Spleen (tissue), 11 donors: ENCODE measurements around the gene C4B. TPM values are rescaled to one million over a fixed set of nuclear protein-coding genes. Genes with fewer than 3 reads are reported as not detected.
"Not testable (repeated sequence)": the region's sequence is repeated elsewhere in the genome, so short reads cannot be mapped to it uniquely, and the experiment has no call there.

Experiments
- DNase-seq: peaks from one replicate; pipeline ENCODE4 v3.0.0-alpha.2; 2020
- H3K27ac ChIP-seq, 8 donors: fragments of 200-600 bp; sonication (generic) in 7 of 8; 1 replicate in 4 of 8; 2 replicates in 4 of 8; pipeline versions ENCODE4 v1.5.0 to v1.8.0; 2016 to 2021; ENCODE audit warnings: inconsistent platforms in 4 of 8, mild to moderate bottlenecking in 4 of 8, moderate library complexity in 1 of 8
- H3K27me3 ChIP-seq, 7 donors: fragments of 200-600 bp; sonication (generic) in 6 of 7; replicated peaks in 1 of 7; 1 replicate in 4 of 7; 2 replicates in 3 of 7; pipeline versions ENCODE4 v1.5.0 to v1.8.0; 2016 to 2021; ENCODE audit warnings: inconsistent platforms in 3 of 7, mild to moderate bottlenecking in 1 of 7
- H3K36me3 ChIP-seq, 6 donors: fragments of 200-600 bp; sonication (generic) in 5 of 6; 1 replicate in 4 of 6; 2 replicates in 2 of 6; pipeline versions ENCODE4 v1.5.0 to v1.8.0; 2016 to 2021; ENCODE audit warnings: inconsistent platforms in 2 of 6
- H3K4me1 ChIP-seq, 6 donors: fragments of 200-600 bp; sonication (generic) in 5 of 6; 1 replicate in 3 of 6; 2 replicates in 3 of 6; pipeline versions ENCODE4 v1.5.0 to v1.8.0; 2016 to 2021; ENCODE audit warnings: inconsistent platforms in 3 of 6
- H3K4me3 ChIP-seq, 8 donors: fragments of 200-600 bp; sonication (generic) in 7 of 8; 1 replicate in 4 of 8; 2 replicates in 4 of 8; pipeline versions ENCODE4 v1.5.0 to v1.8.0; 2016 to 2021; ENCODE audit warnings: inconsistent platforms in 4 of 8, mild to moderate bottlenecking in 4 of 8, moderate library complexity in 2 of 8
- H3K9me3 ChIP-seq, 8 donors: fragments of 200-600 bp; sonication (generic) in 7 of 8; 1 replicate in 4 of 8; 2 replicates in 4 of 8; pipeline versions ENCODE4 v1.5.0 to v1.8.0; 2016 to 2021; ENCODE audit warnings: inconsistent platforms in 4 of 8
- POLR2A ChIP-seq, 3 donors: fragments of 450-650 bp; IDR thresholded peaks; one replicate each; pipeline ENCODE4 v1.5.1; 2017; ENCODE audit warnings: antibody characterized with exemption in 3 of 3, mild to moderate bottlenecking in 1 of 3
- POLR2AphosphoS5 ChIP-seq, 3 donors: sonication (generic); formaldehyde crosslinking; IDR thresholded peaks; one replicate each; pipeline ENCODE4 v1.5.1; 2017; ENCODE audit warnings: antibody characterized with exemption in 3 of 3
- WGBS, 5 donors: extraction: QIAGEN DNeasy Blood & Tissue Kit in 3 of 5; methylation state at CpG; one replicate each; pipeline versions ENCODE4 v1.1.5 to v1.1.7; 2013 to 2018; 5-methylcytosine and 5-hydroxymethylcytosine counted together
- intact Hi-C: fragments of 100-400 bp; cut with DNase I; formaldehyde crosslinking; loops from one replicate; pipeline ENCODE4 v1.15.0; 2023; ENCODE audit warnings: low total_unique reads
- polyA plus RNA-seq, 3 donors: library from polyadenylated mRNA; stranded (reverse); fragments of 200-250 nt; gene quantifications; one replicate each; pipeline ENCODE4 v1.2.1, GENCODE V29; 2013
- total RNA-seq, 7 donors: library from RNA; depleted of rRNA in 3 of 7; stranded (reverse); fragments of >200 nt in 3 of 7; fragmentation: NEBNext Ultra II Directional in 4 of 7; extraction: Animal tissue kit (Norgen Biotek cat#: 25700) in 4 of 7; gene quantifications; one replicate each; pipeline versions ENCODE4 v1.1.0 to v1.2.1, GENCODE V29; 2016 to 2021
- TF ChIP-seq, protein P1 (sequence below), 11 experiments: fragments of 200-600 bp in 7 of 11; fragments of 450-650 bp in 4 of 11; sonication (generic) in 4 of 11; IDR thresholded peaks in 8 of 11; conservative IDR thresholded peaks in 3 of 11; 1 replicate in 7 of 11; 2 replicates in 4 of 11; pipeline versions ENCODE4 v1.4.0 to v1.8.0; 2016 to 2021; ENCODE audit warnings: antibody characterized with exemption in 11 of 11, inconsistent platforms in 4 of 11, mild to moderate bottlenecking in 1 of 11
- donor health status: healthy with polysubstance abuse.
- donor health status: DM: no; HTN: no; CAD: no; lungs with moderate emphysema.
- donor health status: DM: no; HTN: no; CAD: no.
- donor health status: Bipolar disorder and iron deficiency.
- donor health status: healthy.
- donor health status: DM: no; HTN: no; CAD: no.
- donor health status: DM: yes; HTN: yes; CAD: no.

C4B gene
- total and polyA plus RNA-seq, 10 donors = 57.8 to 308 (median 103) TPM

DNA sequence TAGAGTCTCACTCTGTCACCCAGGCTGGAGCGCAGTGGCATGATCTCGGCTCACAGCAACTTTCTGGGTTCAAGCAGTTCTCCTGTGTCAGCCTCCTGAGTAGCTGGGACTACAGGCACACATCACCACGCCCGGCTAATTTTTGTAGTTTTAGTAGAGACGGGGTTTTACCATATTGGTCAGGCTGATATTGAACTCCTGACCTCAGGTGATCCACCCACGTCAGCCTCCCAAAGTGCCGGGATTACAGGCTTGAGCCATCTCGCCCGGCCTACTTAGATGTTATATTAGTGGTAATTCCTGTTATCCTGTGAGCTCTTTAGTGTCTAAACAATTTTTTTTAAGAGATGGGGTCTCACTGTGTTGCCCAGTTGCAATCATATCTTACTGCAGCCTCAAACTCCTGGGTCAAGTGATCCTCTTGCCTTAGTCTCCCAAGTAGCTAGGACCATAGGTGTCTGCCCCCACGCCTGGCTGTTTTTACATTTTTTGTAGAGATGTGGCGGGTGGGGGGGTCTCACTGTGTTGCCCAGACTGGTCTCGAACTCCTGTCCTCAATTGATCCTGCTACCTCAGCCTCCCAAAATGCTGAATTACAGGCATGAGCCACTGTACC lies 36.7 kb upstream of the C4B start:
- intact Hi-C loops = no loop called here
- H3K27me3 ChIP-seq = no peaks in the 10 kb centered on the region
- no peak for DNase-seq
- H3K27ac ChIP-seq = no peak overlapping the region
- peaks cover 9 to 34% (median 15%) of the 10 kb centered on the region in 6 donors for H3K4me1 ChIP-seq
- TF ChIP-seq POLR2A (IDR thresholded peaks at IDR 0.05) = no peak
- TF ChIP-seq, protein P1, sequence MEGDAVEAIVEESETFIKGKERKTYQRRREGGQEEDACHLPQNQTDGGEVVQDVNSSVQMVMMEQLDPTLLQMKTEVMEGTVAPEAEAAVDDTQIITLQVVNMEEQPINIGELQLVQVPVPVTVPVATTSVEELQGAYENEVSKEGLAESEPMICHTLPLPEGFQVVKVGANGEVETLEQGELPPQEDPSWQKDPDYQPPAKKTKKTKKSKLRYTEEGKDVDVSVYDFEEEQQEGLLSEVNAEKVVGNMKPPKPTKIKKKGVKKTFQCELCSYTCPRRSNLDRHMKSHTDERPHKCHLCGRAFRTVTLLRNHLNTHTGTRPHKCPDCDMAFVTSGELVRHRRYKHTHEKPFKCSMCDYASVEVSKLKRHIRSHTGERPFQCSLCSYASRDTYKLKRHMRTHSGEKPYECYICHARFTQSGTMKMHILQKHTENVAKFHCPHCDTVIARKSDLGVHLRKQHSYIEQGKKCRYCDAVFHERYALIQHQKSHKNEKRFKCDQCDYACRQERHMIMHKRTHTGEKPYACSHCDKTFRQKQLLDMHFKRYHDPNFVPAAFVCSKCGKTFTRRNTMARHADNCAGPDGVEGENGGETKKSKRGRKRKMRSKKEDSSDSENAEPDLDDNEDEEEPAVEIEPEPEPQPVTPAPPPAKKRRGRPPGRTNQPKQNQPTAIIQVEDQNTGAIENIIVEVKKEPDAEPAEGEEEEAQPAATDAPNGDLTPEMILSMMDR (IDR thresholded peaks at IDR 0.05 in 8 of 11, conservative IDR thresholded peaks at IDR 0.05 in 3 of 11) = no peak
- no peak for TF ChIP-seq POLR2AphosphoS5 (IDR thresholded peaks at IDR 0.05)
- peaks cover 0 to 47% (median 10%) of the 10 kb centered on the region in 6 donors for H3K36me3 ChIP-seq
- WGBS, 5 donors = 95 to 97% (median 96%) methylated on average over 12 of the region's 12 CpGs
- no peak overlapping the region for H3K4me3 ChIP-seq
- H3K9me3 ChIP-seq = no peaks in the 10 kb centered on the region

DNA sequence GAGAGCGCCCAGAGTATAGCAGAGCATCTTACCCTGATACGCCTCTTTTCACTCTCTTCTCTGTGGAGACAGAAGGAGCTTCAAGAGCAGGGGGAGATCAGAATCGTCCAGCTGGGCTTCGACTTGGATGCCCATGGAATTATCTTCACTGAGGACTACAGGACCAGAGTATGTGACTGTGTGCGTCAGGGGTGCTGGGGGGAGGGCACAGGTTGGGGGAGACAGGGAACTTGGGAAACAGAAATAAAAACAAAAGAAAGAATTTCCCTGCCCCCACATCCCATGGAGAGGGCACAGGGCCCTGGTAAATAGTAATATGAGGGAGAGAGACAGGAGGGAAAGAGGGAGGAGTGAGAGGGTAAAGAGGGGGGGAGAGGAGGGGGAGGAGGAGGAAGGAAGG lies 35.8 kb upstream of the C4B start:
- Histone ChIP-seq H3K4me3 (no peak overlapping the region), H3K36me3 (peaks cover 0 to 45% (median 10%) of the 10 kb centered on the region in 6 donors), H3K27ac (peak overlapping the region in 2 of 8 donors; percentile 6 to 42), H3K27me3 (no peaks in the 10 kb centered on the region), H3K9me3 (no peaks in the 10 kb centered on the region), H3K4me1 (peaks cover 0 to 25% (median 6%) of the 10 kb centered on the region in 6 donors)
- no peak for TF ChIP-seq POLR2A (IDR thresholded peaks at IDR 0.05)
- TF ChIP-seq, protein P1 (IDR thresholded peaks at IDR 0.05 in 8 of 11, conservative IDR thresholded peaks at IDR 0.05 in 3 of 11) = no peak
- TF ChIP-seq POLR2AphosphoS5 (IDR thresholded peaks at IDR 0.05) = no peak
- DNase-seq = no peak
- intact Hi-C loops = no loop called here
- 80 to 98% (median 91%) methylated on average over 5 of the region's 5 CpGs for WGBS, 5 donors

DNA sequence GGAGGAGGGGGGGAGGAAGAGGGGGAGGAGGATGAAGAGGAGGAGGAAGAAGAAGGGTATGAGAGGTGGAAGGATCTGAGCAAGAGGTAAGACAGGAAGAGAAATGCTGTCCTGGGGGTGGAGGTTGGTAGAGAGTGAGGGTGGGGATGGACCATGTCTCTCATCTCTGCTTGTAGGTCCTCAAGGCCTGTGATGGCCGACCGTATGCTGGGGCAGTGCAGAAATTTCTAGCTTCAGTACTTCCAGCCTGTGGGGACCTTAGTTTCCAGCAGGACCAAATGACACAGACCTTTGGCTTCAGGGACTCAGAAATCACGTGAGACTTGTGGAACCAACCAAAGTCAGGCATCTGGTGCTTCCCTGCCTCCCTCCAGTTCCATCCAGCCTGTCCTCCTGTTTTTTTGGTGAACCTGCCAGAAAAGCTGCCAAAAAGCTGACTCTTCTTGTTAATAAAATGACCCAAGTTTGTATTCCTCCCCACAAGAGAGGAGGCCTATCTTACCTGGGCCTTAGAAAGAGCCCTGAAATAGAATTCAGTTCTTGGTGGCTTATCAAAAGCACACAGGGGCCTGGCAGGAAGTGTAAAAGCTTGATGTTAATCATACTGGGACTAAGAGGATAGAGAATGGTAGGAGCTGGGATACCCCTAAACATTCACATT lies 35.2 kb upstream of the C4B start:
- TF ChIP-seq, protein P1 (IDR thresholded peaks at IDR 0.05 in 8 of 11, conservative IDR thresholded peaks at IDR 0.05 in 3 of 11) = no peak
- TF ChIP-seq POLR2AphosphoS5 (IDR thresholded peaks at IDR 0.05) (no peak), POLR2A (IDR thresholded peaks at IDR 0.05) (no peak)
- no peaks in the 10 kb centered on the region for H3K9me3 ChIP-seq
- peak overlapping the region in 2 of 8 donors; percentile 18 to 42 for H3K27ac ChIP-seq
- H3K27me3 ChIP-seq = no peaks in the 10 kb centered on the region
- intact Hi-C loops = no loop called here
- H3K4me3 ChIP-seq = no peak overlapping the region
- H3K36me3 ChIP-seq = peaks cover 0 to 39% (median 10%) of the 10 kb centered on the region in 6 donors
- DNase-seq = no peak
- WGBS, 5 donors = 74 to 90% (median 84%) methylated on average over 3 of the region's 3 CpGs
- H3K4me1 ChIP-seq = peaks cover 0 to 20% (median 6%) of the 10 kb centered on the region in 6 donors

DNA sequence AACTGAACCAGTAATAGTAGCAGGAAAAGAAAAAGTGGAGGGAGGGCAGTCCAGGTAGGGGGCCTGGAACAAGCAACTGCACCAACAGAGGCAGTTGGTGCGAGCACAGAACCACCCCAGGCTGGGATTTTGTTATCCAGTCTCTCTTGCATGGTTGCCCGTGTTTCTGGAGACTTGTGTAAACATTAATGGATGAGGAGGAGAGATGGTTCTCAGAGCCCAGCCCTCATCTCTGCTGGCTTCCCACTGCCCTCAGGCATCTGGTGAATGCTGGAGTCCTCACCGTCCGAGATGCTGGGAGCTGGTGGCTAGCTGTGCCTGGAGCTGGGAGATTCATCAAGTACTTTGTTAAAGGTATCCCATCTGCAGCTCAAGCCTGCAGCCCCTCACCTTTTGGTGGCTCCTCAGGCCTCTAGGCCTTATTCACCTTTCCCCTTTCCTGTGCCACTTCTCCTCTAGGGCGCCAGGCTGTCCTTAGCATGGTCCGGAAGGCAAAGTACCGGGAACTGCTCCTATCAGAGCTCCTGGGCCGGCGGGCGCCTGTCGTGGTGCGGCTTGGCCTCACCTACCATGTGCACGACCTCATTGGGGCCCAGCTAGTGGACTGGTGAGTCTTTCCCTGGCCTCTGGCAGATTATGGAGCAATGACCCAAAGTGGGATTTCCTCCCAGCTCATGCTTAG lies 34.3 kb upstream of the C4B start:
- H3K4me1 ChIP-seq = peaks cover 0 to 11% (median 5%) of the 10 kb centered on the region in 6 donors
- H3K27me3 ChIP-seq, intact Hi-C loops, H3K9me3 ChIP-seq, H3K4me3 ChIP-seq, DNase-seq: not testable (repeated sequence)
- H3K27ac ChIP-seq = peak overlapping the region in 1 of 8 donors; percentile 42
- H3K36me3 ChIP-seq = peaks cover 0 to 33% (median 10%) of the 10 kb centered on the region in 6 donors
- WGBS, 5 donors = 91 to 98% (median 94%) methylated on average over 11 to 13 of the region's 13 CpGs

DNA sequence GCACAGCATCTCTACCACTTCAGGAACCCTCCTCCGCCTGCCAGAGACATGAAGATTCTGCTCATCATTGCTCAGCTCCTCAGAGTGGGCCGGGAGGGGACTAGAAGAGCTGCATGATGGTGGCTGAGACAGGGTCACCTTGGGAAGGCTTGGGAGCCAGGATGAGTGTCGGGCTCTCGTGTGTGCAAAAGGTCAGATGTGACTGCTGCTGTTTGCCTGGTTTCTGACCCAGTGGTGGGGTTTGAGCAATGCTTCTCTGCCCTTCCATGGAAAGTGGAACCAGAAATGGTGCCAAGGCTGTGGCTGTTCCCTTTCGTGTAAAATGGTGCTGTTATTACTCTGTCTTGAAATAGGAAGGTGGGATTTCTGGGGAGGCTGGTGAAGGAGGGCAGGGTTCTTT lies 33.6 kb upstream of the C4B start:
- DNase-seq, intact Hi-C loops, H3K27ac ChIP-seq, H3K9me3 ChIP-seq, H3K27me3 ChIP-seq, H3K4me3 ChIP-seq: not testable (repeated sequence)
- Histone ChIP-seq H3K36me3 (peaks cover 0 to 26% (median 10%) of the 10 kb centered on the region in 6 donors), H3K4me1 (peaks cover 0 to 11% (median 5%) of the 10 kb centered on the region in 6 donors)
- no CpG with 5 or more reads among the region's 5 CpGs for WGBS, 5 donors

DNA sequence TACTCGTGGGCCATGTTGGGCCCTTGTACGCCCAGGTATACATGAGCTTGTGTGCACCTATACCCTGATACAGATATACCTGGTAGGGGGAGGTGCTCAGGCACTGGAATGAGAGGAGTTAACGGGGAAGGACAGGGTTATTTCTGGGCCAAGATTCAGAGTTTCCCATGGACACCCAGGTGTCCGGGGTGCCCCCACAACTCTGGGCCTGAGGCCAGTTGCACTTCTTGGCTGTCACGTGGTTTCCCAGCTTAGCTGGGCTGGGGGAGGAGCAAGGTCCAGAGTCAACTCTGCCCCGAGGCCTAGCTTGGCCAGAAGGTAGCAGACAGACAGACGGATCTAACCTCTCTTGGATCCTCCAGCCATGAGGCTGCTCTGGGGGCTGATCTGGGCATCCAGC lies 32.9 kb upstream of the C4B start, which contains the start of gene C4A:
C4A (plus strand) TSS at position 314 of the 400 bp plus-strand sequence; CDS start at position 365, 51 bp downstream.
- WGBS, 5 donors = no CpG with 5 or more reads among the region's 7 CpGs
- H3K36me3 ChIP-seq = peaks cover 0 to 20% (median 10%) of the 10 kb centered on the region in 6 donors
- H3K9me3 ChIP-seq, DNase-seq, H3K27ac ChIP-seq, H3K4me3 ChIP-seq, intact Hi-C loops, H3K27me3 ChIP-seq: not testable (repeated sequence)
- peaks cover 0 to 11% (median 5%) of the 10 kb centered on the region in 6 donors for H3K4me1 ChIP-seq

DNA sequence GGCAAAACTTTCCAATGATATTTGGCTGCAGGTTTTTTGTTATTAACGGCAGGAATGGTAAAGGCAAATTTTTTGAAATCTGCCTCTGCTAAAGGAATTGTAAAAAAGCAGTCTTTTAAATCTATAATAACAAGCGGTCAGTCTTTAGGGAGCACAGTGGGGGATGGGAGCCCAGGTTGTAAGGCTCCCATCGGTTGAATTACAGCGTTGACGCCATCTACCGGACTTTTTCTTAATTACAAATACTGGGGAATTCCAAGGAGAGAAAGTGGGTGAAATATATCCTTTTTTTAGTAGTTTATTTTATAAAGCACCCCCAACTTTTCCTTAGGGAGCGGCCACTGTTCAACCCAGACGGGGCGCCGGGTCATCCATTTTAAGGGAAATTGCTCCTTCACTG lies 25.2 kb upstream of the C4B start:
- intact Hi-C loops, H3K36me3 ChIP-seq, H3K27ac ChIP-seq, H3K4me3 ChIP-seq, H3K27me3 ChIP-seq, H3K4me1 ChIP-seq, H3K9me3 ChIP-seq, DNase-seq: not testable (repeated sequence)
- WGBS, 5 donors = no CpG with 5 or more reads among the region's 10 CpGs
